NCI-H187 treated with DMSO at 0.1 percent for 48 hours (cell line): ENCODE measurements around the gene TP53TG5.
"Not testable (repeated sequence)": the region's sequence is repeated elsewhere in the genome, so short reads cannot be mapped to it uniquely, and the experiment has no call there.

Experiments
- DNase-seq: peaks from one replicate; lab custom pipeline; 2025; lab: John Stamatoyannopoulos, UW

TP53TG5 gene

DNA sequence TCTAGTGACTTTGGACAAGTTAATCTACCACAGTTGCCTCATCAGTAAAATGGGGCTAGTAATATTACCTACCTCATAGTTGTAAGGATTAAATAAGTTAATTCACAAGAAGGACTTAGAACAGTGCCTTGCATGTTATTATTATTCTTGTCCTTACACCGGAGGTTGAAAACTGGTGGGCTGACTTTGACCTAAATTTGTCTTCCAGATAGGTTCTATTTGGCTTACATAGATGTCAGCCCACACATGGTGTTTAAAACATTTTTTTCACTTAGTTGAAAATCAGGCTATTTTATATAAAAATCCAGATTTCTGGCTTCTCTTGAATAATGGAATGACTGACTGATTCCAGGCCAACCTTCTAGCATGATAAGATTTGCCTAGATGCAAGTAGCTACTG, 11.9 kb downstream of the TP53TG5 start:
- no peak for DNase-seq

DNA sequence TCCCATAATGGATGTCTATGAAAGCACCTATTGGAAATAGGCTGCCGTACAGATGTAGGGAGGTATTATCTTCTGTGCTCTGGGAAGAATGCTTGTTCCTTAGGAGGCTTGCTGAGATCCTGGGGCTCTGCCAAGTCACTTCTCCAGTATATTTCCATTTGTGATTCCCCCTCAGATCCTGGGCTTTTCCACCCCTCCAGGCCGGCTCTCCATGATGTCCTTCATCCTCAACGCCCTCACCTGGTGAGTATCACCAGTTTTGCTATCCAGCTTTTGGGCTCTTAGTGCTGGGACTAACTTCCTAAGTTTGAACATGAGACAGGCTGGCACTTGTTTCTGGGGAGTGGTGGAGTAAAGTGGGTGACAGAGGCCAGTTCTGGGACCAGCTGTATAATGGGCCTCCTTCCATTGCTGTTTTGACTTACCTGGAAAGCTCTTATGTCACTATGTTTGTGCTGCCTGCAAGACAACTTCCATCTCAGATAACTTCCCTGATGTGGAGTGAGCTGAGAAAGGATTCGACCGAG, 12.6 kb downstream of the TP53TG5 start:
- DNase-seq = no peak

DNA sequence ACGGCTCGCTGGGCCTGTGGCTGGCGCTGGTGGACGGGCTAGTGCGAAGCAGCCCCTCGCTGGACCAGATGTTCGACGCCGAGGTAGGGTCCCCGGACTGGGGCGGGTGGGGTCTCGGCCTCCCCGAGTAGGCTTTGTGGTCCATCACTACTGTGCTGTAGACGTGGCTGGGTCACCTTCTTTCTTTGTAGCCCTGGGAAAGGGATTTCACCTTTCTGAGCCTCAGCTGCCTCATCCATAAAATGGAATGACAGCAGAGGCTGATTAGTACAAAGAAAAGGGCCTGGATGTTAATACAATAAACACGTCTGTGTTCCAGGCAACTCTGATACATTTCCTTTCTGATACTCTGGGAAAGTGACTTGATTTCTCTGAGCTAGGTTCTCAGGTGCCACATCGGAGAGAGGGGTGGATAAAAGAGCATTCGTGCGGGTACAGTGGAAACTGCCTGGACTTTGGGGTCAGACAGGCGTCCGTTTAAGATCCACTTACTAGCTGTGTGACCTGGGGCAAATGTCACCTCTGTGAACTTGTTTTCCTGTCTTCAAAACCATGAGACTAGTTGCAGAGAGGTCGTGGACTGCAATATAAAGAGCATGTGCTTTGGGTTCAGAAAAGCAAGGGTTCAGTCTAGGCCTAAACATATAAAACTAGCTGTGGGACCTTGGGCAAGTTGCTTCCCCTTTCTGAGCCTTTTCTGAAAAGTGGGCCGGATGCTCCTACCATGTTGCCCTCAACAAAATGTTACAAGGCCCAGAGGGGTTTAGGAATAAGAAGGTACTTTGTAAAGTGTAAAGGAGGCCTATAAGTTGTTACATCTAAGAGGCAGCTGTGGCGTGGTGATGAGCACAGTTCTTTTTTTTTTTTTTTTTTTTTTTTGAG, 14.3 kb downstream of the TP53TG5 start:
- DNase-seq = no peak

DNA sequence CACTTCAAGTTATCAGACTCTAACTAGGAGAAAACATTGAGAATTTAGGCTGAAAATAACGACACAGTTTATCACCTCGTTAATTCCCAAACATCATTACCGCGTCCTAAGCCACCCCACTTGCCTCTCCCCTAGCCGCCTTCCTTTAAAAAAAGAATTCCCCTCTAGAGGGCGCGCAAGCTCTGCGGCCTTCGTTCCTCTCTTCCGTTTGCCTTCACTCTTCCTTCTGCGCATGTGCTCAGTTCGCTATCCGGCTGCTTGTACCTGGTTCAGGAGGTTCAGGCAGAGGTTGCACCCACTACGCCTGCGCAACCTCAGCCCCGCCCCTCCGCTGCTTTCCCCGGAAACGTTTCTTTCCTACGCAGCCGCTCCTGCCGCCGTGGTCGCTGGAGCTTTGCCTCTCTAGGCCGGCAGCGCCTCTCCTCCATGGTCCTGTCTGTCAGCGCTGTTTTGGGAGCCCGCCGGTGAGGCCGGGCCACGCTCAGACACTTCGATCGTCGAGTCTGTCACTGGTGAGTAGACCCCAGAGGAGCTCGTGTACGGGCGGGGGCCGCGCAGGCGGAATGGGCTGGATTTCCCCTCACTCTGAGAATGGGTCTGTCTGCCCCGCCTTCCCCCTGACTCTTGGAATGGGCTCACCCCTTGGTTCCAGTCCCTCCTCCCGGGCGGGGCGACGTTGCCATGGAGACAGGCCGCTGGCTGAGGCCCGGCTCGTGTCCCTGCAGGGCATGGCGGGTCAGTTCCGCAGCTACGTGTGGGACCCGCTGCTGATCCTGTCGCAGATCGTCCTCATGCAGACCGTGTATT, 15.1 kb downstream of the TP53TG5 start, which contains the start of gene SYS1:
Gene SYS1, plus strand, starts transcription at position 353 of the 807 bp plus-strand sequence. Its CDS starts 376 bp downstream, at position 729.
- peak; percentile 89 for DNase-seq

DNA sequence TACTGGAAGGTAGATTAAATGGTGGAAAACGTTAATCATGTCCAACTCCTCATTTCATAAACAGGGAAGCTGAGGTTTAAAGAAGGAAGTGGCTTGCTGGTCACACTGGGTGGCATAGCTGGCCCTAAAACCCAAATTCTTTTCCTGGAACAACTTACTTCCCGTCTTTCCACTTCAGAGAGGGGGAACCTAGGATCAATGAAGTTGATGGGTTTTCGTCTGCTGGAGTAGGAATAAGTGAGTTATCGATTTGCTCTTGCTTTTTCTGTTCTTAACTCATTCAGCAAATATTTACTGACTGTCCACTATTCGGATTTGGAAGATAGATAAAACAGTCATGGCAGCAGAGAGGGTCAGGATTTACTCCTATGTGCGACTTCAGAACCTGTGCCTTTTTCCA, 16.3 kb downstream of the TP53TG5 start:
- DNase-seq = no peak

DNA sequence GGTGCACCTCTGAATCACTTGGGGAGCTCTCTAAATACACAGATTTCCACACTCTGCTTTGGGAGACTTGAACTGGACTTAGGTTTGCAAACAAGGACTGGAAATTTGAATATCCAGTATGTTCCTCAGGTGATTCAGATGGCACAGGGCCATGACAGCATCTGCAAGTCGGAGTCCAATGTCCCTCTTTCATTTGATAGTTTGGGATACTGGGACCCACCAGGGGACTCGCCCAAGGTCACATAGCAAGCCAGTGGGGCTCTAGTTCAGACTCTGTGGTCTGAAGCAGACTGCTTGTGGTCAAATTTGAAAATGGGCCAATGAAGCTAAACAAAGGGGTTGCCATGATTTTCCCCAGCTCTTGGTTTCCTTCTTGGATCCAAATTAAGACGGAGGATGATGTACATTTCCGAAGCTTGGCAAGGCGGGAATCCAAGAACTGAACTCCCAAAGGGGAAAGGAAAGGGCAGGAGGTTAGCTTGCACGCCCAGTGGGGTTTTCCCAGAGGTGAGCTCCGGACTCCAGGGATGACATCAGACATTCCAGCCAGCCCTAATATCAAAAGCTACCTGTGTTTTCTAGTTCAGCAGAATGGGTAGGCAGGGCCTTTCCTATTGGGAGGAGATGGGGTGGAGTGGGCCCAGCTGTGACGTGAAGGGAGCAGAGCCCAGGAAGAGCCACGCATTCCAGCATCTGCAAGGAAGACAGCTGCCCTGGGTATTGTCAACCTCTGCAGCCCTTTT, 18.5 kb downstream of the TP53TG5 start:
- DNase-seq = no peak

DNA sequence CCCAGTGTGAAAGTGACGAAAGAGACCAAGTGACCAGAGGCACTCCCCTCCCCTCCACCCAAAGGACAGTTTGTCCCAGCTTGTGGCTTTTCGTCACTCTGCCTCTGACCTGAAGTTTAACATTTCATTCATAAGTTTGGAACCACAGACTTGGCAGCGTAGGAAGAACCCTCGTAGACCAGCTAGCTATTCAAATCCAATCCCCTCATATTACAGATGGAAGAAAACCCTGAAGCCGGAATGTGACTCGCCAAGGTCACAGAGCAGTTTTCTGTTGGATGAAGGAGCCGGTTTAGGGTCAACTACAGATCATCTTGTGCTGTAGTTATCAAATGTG, 19.1 kb downstream of the TP53TG5 start:
- no peak for DNase-seq

DNA sequence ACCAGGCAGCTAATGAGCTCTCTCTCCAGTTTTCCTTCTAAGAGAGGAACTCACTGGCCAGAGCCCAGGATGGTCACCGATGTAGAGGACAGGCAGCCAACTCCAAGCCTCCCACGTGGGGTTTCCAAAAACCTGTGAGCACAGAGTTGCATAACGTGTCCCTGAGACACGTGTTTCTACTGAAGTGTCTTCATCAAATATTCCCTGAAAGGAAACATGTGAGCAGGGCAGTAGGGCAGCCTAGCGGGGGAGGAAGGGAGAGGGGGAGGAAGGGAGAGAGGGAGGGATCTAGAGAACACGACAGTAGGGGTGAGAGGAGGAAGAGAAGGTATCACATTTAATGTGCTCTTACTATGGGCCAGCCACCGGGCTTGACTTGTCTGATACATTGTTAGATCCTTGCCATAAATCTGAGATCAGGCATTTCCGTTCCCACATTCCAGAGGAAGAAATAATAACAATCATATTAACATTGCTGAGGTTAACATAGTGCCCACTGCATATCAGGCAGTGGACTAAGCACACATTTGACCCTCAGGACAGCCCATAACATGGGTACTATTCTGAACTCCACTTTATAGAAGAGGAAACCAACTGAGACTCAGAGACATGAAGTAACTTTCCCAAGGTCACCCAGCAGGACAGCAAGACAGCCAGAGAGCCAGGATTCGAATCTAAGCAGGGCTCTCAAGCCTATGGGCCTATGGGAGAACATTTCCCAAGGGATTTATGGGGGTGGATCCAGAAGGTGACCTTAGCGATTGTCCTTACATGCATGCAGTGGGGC, 19.6 kb downstream of the TP53TG5 start:
- no peak for DNase-seq

DNA sequence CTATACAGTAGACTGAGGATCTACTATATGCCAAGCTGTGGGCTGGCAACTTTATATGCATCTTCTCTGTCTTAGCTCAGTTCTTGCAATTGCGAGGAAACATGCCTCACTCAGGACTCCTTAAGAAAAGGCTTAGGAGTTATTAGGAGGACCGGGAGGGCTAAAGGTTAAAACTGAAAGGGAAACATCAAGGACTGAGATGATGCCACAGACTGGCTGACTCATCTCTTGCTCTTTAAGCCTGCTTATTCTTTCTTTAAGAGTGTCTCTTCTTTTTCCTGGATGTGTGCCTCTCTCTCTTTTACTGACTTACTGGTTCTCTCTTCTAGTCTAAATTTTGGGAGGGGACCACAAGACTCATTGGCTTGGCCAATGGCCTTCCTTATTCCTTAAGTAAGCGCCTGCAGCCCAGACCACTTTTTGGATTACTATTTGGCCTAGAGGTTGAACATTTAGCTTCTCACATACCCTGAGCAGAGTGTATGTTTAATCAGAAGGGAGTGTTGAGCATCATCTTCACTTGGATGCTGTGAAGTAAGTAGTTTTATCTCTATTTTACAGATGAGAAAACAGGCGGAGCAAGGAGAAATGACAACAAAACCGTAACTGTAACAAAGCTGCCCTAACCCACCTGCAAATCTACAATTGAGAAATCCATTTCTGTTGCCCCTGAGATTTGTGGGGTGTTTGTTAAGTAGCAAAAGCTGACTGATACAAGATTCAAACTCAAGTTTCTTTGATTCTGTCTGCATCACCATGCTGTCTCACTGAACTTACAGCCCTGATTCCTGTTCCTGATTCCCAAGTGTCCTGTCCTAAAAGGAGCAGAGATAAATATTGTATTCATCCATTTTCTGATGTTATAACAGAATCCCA, 22.7 kb downstream of the TP53TG5 start:
- no peak for DNase-seq

DNA sequence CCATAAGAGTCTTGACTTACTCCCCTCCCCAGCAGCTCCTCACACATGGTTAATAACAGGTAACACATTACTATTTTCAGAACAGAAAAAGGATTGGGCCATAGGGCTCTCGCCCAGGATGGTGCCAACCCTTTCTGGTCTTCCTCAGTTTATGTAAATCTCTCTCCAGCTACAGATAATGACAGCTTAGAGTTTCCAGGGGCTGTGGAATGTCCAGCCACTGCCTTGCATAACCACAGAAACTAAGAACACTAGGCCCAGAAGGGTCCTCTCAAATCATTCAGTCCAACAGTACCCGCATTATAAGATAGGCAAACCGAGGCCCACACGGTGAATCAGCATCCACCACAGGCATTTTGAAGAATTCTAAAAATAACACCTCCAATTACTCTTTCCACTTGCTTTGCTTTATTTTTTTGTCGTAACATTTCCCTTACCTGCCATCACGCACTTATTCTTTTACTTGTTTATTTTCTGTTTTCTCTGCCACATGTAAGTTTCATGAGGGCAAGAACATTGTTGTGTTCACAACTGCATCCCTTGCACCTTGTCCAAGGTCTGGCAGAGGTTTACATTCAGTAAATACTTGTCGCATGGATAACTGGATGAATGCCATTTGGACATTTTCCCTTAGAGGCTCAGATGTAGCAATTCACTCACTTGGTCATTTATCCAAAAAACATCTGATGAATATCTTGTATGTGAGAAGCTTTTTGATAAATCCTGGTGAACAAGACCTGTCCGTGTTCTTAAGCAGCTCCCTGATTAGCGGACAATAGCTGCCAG, 23.5 kb downstream of the TP53TG5 start:
- no peak for DNase-seq

DNA sequence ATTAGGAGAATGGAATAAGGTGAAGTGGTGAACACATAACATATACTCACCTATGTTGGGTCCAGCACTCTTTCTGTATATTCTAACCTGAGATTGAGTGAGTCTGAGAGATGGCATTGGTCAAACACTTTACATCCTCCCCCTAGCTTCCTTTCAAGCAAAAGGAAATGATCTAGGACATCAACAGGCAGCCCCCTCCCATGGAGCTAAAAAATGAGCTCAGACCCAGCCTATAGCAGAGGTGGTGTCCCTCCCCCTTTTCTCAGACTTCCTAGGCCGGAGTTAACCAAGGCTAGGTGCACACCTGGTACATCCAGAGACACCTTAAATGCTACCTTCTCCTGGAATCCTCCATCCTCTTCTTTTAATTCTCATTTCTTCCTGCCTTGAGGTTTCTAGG, 24.4 kb downstream of the TP53TG5 start:
- no peak for DNase-seq

DNA sequence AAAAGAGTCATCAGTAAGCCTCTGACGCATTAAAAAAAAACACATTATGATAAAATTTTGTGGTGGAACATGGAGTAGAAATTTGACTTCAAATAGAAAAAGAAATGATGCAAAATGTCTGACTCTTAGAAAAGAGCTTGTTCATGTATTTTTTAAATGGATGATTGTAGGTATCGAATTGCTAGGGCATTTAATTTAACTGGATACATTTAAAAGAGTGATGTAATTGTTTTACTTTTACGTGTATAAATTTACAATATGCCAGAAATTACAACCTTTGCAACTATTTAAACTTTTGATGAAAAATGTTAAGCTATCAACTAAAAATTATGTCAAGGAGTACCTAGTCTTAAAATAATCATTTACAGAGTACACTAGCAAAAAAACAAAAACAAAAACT, 25.4 kb downstream of the TP53TG5 start:
- no peak for DNase-seq

DNA sequence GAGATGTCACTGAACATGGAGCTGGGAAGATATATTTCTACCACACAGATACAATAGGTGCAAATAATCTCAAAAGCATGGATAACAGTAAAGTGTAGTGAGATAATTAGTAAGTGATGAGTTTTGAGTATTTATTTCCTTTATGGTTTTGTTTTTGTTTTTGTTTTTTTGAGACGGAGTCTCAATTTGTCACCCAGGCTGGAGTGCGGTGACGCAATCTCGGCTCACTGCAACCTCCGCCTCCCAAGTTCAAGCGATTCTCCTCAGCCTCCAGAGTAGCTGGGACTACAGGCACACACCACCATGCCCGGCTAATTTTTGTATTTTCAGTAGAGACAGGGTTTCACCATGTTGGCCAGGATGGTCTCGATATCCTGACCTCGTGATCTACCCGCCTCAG, 27.3 kb downstream of the TP53TG5 start:
- DNase-seq = not testable (repeated sequence)

DNA sequence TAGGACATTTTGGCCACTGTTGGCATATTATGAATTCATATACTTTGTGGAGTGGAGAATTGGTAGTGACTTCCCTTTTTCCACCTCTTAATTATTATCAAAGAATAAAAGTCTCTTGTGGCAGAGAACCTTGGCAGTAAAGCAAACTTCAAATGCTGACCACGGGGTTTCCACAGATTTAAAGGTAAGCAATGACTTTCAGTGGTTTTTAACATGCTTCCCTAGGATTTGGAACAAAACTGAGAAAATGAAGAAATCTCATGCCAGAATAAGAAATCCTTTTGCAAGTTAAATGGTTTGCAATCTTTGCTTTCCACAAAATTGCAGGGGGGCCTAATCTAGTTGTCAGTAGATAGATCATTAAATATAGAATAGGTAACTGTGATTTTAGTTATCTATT, 27.9 kb downstream of the TP53TG5 start:
- no peak for DNase-seq

DNA sequence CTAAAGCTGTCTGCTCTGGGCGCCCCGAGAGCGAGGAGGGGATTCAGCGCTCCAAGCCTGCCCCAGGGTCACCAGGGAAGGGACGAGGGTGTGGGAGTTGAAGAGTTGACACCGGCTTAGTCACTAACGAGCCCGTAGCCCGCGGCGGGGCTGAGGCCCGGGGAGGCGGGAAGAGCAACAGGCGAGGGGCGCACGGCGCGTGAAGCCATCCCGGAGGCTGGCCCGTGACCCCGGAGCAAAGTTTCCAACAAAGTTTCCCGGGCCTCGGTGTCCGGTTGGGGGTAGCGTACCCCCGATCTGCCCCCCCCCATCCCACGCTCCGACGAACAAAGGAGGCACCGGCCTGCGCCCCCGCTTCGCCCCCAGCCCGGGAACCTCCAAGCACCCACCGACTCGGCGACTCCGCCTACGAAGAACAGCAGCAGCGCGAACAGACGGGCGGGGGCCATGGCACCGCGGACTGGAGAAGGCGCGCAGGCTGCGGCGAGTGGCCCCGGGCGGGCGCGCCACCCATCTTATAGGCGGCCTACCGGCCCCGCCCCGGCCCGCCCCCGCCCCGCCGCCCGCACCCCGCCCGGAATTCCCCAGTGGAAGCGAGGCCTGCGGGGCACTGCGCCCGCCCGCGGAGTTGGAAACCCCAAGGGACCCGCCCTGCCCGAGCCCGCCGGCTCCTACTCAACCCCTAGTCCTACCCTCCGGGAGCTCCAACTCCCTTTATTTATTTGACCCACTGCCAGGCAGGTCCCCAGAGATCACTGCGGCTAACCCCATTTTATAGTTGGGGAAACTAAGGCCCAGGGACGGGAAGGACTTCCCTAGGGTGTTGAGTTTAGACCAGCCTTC, 30.0 kb downstream of the TP53TG5 start, which contains the start of gene SDC4:
Gene SDC4, minus strand, starts transcription at position 489 of the 843 bp plus-strand sequence. Its CDS starts 40 bp downstream, at position 449.
- DNase-seq = no peak

DNA sequence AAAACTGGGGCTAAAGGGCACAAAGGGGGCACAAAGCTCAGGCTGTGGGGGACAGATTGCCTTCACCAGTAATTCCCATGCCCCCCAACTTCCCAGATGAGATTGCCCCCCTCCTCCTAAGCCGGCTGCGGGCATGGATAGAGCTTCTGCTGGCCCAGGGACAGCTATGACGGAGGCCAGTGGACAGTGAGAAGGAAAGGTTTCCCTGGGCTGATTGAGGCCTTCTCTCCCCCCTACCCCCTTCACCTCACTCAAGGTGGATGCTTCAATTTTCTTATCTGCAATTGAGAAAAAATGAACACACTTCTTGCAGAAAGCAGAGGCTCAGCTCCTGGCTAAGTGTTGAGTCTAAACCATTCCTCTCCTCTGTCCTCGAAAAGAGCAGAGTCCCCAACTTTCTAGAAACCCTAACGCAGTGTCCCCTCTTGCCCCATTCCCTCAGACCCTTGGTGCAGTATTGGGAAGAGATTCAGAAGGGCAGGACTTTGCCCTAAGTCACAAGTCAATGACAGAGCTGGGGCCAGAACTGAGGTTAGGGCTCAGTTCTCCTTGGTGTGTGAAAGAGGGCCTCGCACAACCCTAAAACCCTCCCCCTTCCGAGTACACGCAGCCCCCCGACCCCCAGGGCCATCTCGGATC, 30.7 kb downstream of the TP53TG5 start:
- no peak for DNase-seq

DNA sequence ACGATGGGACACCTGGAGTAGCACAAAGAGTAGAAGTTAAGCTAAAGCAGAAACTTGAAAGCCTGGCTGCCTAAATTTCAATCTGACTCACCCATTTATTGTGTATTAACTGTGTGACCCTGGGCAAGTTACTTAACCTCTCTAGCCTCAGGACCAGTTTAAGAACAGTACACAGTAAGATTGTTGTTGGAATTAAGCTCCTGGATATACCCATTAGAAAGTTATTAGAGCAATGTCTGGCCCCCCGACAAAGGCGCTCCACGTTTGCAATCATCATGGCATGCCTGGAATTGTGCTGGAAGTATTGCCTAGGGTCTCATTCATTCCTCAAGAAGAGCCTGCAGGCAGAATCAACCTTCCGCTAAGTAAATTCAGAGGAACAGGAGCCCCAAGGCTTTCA, 31.3 kb downstream of the TP53TG5 start:
- no peak for DNase-seq

DNA sequence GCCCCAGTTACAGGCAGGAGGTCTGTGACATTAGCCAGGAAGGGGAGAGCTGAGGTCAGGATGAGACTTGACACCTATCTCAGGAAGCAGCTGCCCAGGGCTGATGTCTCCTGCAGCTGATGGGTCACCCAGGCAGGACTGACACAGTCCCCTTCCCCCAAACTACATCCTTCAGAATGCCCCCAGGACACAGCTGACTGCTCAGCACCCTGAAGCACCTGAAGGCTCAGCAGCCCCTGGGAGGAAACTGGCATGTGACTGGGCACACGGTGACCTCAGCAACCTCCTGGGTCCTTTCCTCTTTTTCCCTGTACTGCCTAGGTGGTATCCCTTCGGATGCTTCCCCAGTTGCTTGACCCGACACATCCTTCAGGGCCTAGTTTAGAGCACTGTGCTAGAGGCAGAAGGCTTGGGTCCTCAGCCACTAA, 31.8 kb downstream of the TP53TG5 start:
- DNase-seq = no peak
